HG03066 (cell line): Measurements from ENCODE around the gene ARHGAP10.
A peak's percentile ranks its signal among the peaks of the same experiment; 100 is the strongest.

Experiments
- ATAC-seq: cut with Tn5 transposase; IDR thresholded peaks from one replicate; pipeline ENCODE4 v1.9.1; 2021; ENCODE audit warnings: low read depth; ENCODE audit not compliant: unreplicated experiment

ARHGAP10 gene

GRCh38 chr4:147824316-147824715, 92.4 kb downstream of the ARHGAP10 start:
- no peak for ATAC-seq

GRCh38 chr4:147824884-147825283, 93.0 kb downstream of the ARHGAP10 start:
- ATAC-seq = no peak

GRCh38 chr4:147825451-147826287, 93.8 kb downstream of the ARHGAP10 start:
- no peak for ATAC-seq

GRCh38 chr4:147826288-147826646, 94.4 kb downstream of the ARHGAP10 start:
- no peak for ATAC-seq

- no peak for ATAC-seq
Observed at GRCh38 chr4:147828331-147828905, 96.5 kb downstream of the ARHGAP10 start.

GRCh38 chr4:147829401-147830101, 97.7 kb downstream of the ARHGAP10 start:
- no peak for ATAC-seq

- ATAC-seq = no peak
Observed at GRCh38 chr4:147830102-147830463, 98.2 kb downstream of the ARHGAP10 start.

GRCh38 chr4:147830987-147831386, 99.1 kb downstream of the ARHGAP10 start:
- no peak for ATAC-seq

GRCh38 chr4:147831551-147832171, 99.8 kb downstream of the ARHGAP10 start:
- ATAC-seq = no peak

GRCh38 chr4:147833254-147833653, 101.4 kb downstream of the ARHGAP10 start:
- no peak for ATAC-seq

- no peak for ATAC-seq
Observed at GRCh38 chr4:147833741-147834140, 101.9 kb downstream of the ARHGAP10 start.

- no peak for ATAC-seq
Observed at GRCh38 chr4:147834480-147834879, 102.6 kb downstream of the ARHGAP10 start.

GRCh38 chr4:147836807-147837206, 104.9 kb downstream of the ARHGAP10 start:
- no peak for ATAC-seq

GRCh38 chr4:147837435-147837834, 105.5 kb downstream of the ARHGAP10 start:
- no peak for ATAC-seq

GRCh38 chr4:147837854-147838253, 106.0 kb downstream of the ARHGAP10 start:
- no peak for ATAC-seq

- no peak for ATAC-seq
Observed at GRCh38 chr4:147839200-147839599, 107.3 kb downstream of the ARHGAP10 start.

GRCh38 chr4:147839663-147840062, 107.8 kb downstream of the ARHGAP10 start:
- ATAC-seq = no peak

- peak; percentile 76 for ATAC-seq
Observed at GRCh38 chr4:147840838-147841738, 109.2 kb downstream of the ARHGAP10 start.

- ATAC-seq = no peak
Observed at GRCh38 chr4:147842573-147842972, 110.7 kb downstream of the ARHGAP10 start.

- no peak for ATAC-seq
Observed at GRCh38 chr4:147843162-147843561, 111.3 kb downstream of the ARHGAP10 start.
